Measurements from ENCODE around the gene RBMS3. TPM values are rescaled to one million over a fixed set of nuclear protein-coding genes. Genes with fewer than 3 reads are reported as not detected.

RBMS3 gene
- total RNA-seq, 1 donor from 2014 or later: 47.6 TPM

GRCh38 chr3:29406291-29406832 is 125.5 kb downstream of the RBMS3 start:
- Mint-ChIP-seq H3K27me3 (ENCODE audit: low read depth) (no peaks in the 10 kb centered on the region), H3K4me1 (ENCODE audit: low read depth) (peaks cover 38% of the 10 kb centered on the region), H3K4me3 (ENCODE audit: unreplicated experiment) (no peak overlapping the region), H3K27ac (ENCODE audit: unreplicated experiment) (peak overlapping the region; percentile 62), H3K9me3 (ENCODE audit: low read depth) (no peaks in the 10 kb centered on the region), H3K36me3 (ENCODE audit: low read depth) (peaks cover 6% of the 10 kb centered on the region)
- no peak for TF ChIP-seq CTCF (IDR thresholded peaks at IDR 0.05)
- no peak for DNase-seq (ENCODE audit: low spot score)

- no peak overlapping the region for H3K27ac Mint-ChIP-seq (ENCODE audit: unreplicated experiment)
- no peak overlapping the region for H3K4me3 Mint-ChIP-seq (ENCODE audit: unreplicated experiment)
- no peak for DNase-seq (ENCODE audit: low spot score)
- peaks cover 6% of the 10 kb centered on the region for H3K36me3 Mint-ChIP-seq (ENCODE audit: low read depth)
- H3K9me3 Mint-ChIP-seq (ENCODE audit: low read depth): no peaks in the 10 kb centered on the region
- peaks cover 48% of the 10 kb centered on the region for H3K4me1 Mint-ChIP-seq (ENCODE audit: low read depth)
- H3K27me3 Mint-ChIP-seq (ENCODE audit: low read depth): no peaks in the 10 kb centered on the region
- TF ChIP-seq CTCF (IDR thresholded peaks at IDR 0.05): no peak
Measured at GRCh38 chr3:29408676-29409075, 127.8 kb downstream of the RBMS3 start.

DNA sequence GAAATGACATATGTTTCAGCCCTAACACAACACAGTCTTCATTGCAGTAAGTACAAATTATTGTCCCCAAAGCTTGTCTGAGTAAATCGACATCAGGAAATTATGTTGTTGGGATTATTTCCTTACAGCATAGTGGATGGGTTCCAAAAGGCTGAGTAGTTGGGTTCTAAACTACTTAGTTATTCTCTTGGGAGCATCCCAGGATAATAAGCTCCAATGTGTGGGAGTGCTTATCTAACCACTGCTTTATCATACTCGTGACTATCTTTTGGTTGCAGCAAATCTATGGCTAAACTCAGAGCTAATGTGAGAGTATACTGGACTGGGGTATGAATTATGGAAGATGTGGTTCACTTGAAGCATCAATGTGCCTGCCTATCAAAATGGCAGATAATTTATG is 128.5 kb downstream of the RBMS3 start:
- H3K4me1 Mint-ChIP-seq (ENCODE audit: low read depth): peaks cover 53% of the 10 kb centered on the region
- no peak for TF ChIP-seq CTCF (IDR thresholded peaks at IDR 0.05)
- peaks cover 5% of the 10 kb centered on the region for H3K36me3 Mint-ChIP-seq (ENCODE audit: low read depth)
- no peak for DNase-seq (ENCODE audit: low spot score)
- no peak overlapping the region for H3K27ac Mint-ChIP-seq (ENCODE audit: unreplicated experiment)
- H3K4me3 Mint-ChIP-seq (ENCODE audit: unreplicated experiment): no peak overlapping the region
- no peaks in the 10 kb centered on the region for H3K27me3 Mint-ChIP-seq (ENCODE audit: low read depth)
- H3K9me3 Mint-ChIP-seq (ENCODE audit: low read depth): no peaks in the 10 kb centered on the region

- no peaks in the 10 kb centered on the region for H3K9me3 Mint-ChIP-seq (ENCODE audit: low read depth)
- no peak overlapping the region for H3K27ac Mint-ChIP-seq (ENCODE audit: unreplicated experiment)
- H3K36me3 Mint-ChIP-seq (ENCODE audit: low read depth): peaks cover 5% of the 10 kb centered on the region
- no peak for TF ChIP-seq CTCF (IDR thresholded peaks at IDR 0.05)
- no peaks in the 10 kb centered on the region for H3K27me3 Mint-ChIP-seq (ENCODE audit: low read depth)
- H3K4me3 Mint-ChIP-seq (ENCODE audit: unreplicated experiment): no peak overlapping the region
- H3K4me1 Mint-ChIP-seq (ENCODE audit: low read depth): peaks cover 53% of the 10 kb centered on the region
- DNase-seq (ENCODE audit: low spot score): no peak
Measured at GRCh38 chr3:29410220-29410619, 129.3 kb downstream of the RBMS3 start.

DNA sequence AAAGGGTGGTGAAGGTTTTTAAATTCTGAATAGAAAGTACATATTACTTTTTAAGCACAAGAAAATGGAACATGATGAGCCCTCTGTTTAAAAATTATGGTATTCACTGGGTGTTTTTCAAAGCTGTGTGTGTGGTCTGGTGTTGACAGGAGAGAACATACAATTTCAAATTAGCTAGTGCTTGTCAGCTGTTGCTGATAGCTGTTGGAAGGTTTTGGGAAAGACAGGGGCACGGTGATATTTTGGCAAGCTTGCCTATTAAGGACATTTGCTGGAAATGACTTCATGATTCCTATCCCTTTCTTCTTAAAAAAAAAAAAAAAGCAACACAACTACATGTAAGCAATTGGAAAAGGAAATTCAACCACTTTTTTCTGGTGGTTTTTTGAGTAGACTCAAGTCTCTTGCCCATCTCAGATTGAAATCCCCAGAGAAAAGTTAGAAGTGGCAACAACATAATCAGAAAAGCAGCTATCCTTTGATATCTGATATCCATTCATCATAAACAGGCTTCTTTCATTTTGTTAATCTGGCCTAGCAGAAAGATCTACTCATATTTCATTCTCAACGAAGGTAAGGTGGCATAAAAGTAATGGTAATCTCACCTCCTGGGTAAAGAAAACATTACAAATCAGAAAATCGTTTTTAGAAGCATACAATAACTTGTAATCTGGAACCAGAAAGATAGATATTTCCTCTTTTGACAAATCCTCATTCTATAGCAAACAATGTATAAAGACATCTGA is 130.0 kb downstream of the RBMS3 start:
- Mint-ChIP-seq H3K4me1 (ENCODE audit: low read depth) (peaks cover 53% of the 10 kb centered on the region), H3K27me3 (ENCODE audit: low read depth) (no peaks in the 10 kb centered on the region), H3K36me3 (ENCODE audit: low read depth) (peaks cover 5% of the 10 kb centered on the region), H3K4me3 (ENCODE audit: unreplicated experiment) (no peak overlapping the region), H3K9me3 (ENCODE audit: low read depth) (no peaks in the 10 kb centered on the region), H3K27ac (ENCODE audit: unreplicated experiment) (peak overlapping the region; percentile 29)
- TF ChIP-seq CTCF (IDR thresholded peaks at IDR 0.05): no peak
- no peak for DNase-seq (ENCODE audit: low spot score)
